Measurements from ENCODE around the gene STK31.
"Not testable (repeated sequence)": the region's sequence is repeated elsewhere in the genome, so short reads cannot be mapped to it uniquely, and the experiment has no call there.

Gene STK31

GRCh38 chr7:23713285-23714149 is 3.5 kb downstream of the STK31 start:
- DNase-seq (ENCODE audit: low spot score): no peak

- no peak for DNase-seq (ENCODE audit: low spot score)
Observed at GRCh38 chr7:23714150-23714464, 4.1 kb downstream of the STK31 start.

- DNase-seq (ENCODE audit: low spot score): no peak
Observed at GRCh38 chr7:23714579-23714978, 4.6 kb downstream of the STK31 start.

DNA sequence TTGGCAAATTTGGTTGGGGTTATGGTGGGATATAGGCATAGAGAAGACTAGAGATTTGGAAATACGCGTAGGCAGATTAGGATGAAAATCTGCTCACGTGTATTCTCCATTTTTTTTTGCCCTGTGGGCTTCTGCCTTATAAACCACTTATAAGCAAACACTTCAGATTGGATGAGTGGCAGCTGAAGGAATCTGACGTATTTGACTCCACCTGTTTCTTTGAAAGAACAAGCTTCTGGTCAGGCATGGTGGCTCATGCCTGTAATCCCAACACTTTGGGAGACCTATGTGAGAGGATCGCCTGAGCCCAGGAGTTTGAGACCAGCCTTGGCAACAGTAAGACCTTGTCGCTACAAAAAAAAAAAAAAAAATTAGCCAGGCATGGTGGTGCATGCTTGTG is 5.1 kb downstream of the STK31 start:
- no peak for DNase-seq (ENCODE audit: low spot score)

GRCh38 chr7:23717788-23718187 is 7.8 kb downstream of the STK31 start:
- no peak for DNase-seq (ENCODE audit: low spot score)

DNA sequence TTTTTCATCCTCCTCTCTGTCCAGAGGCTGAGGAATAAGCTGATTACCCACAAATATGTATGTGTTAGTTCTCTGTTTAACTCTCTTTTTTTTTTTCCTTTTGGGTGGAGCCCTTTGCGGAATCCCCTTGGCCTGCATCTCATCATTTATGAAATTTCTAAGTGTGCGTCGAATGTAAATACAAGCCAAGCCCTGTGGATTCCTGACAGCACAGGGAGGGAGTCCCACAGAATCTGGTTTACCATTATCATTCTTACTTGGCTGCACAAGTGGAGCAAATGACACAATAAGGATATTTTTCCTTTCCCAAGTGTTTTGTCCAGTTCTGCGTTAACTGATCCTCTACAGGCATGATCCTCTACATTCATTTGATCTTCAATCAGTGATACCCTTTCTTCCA is 11.4 kb downstream of the STK31 start:
- DNase-seq (ENCODE audit: low spot score): no peak

DNA sequence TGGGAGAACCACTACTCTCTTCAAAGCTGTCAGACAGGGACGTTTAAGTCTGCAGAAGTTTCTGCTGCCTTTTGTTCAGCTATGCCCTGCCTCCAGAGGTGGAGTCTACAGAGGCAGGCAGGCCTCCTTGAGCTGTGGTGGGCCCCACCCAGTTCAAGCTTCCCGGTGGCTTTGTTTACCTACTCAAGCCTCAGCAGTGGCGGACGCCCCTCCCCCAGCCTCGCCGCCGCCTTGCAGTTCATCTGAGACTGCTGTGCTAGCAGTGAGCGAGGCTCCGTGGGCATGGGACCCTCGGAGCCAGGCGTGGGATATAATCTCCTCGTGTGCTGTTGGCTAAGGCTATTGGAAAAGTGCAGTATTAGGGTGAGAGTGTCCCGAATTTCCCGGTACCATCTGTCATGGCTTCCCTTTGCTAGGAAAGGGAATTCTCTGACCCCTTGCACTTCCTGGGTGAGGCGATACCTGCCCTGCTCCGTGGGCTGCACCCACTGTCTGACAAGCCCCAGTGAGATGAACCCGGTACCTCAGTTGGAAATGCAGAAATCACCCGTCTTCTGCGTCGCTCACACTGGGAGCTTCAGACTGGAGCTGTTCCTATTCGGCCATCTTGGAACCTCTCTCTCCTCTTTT is 12.7 kb downstream of the STK31 start:
- not testable (repeated sequence) for DNase-seq (ENCODE audit: low spot score)

DNA sequence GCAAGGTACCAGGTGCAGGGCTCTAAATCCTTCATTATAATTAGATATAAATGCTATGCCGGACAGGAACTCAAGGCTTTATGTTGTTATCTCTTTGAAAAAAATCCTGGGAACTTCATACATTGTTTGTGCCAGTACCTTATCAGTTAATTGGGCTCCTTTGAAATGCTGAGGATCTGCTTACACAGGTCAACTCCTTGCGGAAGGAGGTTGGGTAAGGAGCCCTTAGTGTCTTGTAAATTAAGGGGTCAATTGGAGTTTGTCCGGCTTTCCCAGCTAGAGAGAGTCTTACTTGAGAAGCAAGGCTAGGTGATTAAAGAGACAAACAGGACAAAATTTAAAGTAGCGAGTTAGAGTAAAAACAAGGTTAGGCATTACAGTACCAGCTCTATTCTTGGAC is 14.1 kb downstream of the STK31 start:
- DNase-seq (ENCODE audit: low spot score): not testable (repeated sequence)

- DNase-seq (ENCODE audit: low spot score): no peak
Observed at GRCh38 chr7:23742051-23742450, 32.0 kb downstream of the STK31 start.

DNA sequence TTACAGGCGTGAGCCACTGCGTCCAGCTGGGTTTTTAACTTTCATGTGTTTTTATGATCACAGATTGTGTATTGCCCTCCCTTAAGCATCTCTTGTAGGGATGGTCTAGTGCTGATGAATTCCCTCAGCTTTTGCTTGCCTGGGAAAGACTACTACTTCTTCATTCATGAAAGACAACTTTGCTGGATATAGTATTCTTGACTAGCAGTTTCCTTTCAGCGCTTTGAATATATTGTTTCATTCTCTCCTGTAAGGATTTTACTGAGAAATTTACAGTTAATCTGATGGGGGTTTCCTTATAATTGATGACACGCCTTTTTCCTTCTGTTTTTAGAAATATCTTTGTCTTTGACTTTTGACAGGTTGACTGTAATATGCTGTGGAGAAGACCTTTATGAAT is 33.2 kb downstream of the STK31 start:
- DNase-seq (ENCODE audit: low spot score): no peak

GRCh38 chr7:23746629-23747028 is 36.6 kb downstream of the STK31 start:
- DNase-seq (ENCODE audit: low spot score): no peak

DNA sequence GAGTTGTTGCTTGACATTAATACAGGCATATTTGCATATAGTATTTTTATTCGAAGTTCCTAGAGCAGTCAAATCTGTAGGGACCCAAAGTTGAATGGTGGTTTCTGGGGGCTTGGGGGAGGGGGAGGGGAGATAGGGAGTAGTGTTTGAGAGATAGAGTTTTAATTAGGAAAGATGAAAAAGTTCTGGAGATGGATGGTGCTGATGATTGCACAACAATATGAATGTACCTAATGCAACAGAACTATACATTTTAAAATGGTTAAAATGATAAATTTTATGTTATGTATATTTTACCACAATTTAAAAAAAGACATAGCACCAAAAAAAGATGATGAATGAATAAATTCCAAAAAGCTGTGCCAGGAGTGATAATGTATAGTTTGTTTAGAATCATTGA is 41.8 kb downstream of the STK31 start:
- DNase-seq (ENCODE audit: low spot score): no peak

GRCh38 chr7:23758839-23759238 is 48.8 kb downstream of the STK31 start:
- not testable (repeated sequence) for DNase-seq (ENCODE audit: low spot score)

DNA sequence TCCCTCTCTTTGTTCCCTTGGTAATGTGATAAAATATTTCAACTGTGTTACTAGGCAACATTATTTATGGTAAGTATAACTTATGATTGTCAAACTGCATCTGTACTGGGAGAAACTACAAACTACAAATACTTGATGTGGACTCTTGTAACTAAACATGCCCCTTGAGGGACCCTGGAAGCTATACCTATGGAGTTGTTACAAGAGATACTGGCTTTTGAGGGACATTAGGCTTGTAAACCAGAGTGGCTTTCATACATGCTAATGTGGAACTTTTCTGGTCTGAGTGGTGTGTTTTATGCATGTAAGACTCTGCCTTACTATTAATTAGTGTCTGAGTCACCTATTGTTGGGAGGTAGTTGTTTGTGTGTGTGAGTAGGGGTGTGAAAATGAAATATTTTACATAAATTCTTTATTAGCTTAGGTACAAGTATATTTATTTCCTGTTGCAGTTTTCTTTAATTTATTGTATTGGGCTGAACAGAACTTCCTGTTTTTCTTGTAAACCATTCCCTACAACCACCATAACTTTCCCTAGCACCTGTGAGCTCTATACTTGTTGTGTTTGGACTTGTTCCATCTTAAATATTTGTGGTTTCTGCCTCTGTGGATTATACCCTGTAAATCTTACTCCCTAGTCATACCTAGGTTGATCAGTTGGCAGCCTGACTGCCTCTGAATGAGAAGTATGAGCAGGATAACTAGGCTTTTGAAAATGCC is 49.8 kb downstream of the STK31 start:
- DNase-seq (ENCODE audit: low spot score): no peak

DNA sequence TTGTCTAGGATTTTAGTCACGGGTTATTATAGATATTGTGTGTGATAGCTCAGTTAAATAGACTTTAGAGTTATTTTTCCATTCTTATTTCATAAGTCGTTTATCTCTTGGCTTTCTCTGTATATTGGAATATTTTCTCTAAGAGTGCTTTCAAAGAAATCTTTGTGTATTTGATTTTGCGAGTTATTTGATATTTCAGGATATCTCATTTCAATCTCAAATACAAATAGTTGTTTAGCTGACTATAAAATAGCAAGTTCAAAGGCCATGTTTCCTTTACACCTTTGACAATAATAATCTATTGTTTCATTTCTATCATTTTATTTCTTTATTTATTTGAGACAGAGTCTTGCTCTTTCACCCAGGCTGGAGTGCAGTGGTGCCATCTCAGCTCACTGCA is 55.9 kb downstream of the STK31 start:
- no peak for DNase-seq (ENCODE audit: low spot score)

DNA sequence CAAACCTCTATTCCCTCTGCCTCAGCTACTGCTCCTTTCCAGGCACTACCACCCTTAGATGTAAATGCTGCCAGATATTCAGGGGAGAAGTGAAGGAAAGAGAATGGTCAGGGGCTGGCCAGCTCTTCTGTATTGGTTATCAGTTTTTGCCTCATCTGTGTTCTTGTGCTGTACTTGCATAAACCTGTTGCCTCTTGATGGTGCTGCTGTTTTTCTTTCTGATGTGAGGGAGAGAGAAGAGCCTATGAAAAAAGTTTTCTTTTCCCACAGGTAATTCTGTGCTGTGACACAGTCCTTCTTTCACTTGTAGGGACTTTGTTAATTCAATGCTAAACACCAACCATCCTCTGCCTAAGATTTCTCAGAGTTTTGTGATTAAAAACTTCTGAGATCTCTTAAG is 57.5 kb downstream of the STK31 start:
- DNase-seq (ENCODE audit: low spot score): no peak

GRCh38 chr7:23768022-23768421 is 58.0 kb downstream of the STK31 start:
- DNase-seq (ENCODE audit: low spot score): no peak

DNA sequence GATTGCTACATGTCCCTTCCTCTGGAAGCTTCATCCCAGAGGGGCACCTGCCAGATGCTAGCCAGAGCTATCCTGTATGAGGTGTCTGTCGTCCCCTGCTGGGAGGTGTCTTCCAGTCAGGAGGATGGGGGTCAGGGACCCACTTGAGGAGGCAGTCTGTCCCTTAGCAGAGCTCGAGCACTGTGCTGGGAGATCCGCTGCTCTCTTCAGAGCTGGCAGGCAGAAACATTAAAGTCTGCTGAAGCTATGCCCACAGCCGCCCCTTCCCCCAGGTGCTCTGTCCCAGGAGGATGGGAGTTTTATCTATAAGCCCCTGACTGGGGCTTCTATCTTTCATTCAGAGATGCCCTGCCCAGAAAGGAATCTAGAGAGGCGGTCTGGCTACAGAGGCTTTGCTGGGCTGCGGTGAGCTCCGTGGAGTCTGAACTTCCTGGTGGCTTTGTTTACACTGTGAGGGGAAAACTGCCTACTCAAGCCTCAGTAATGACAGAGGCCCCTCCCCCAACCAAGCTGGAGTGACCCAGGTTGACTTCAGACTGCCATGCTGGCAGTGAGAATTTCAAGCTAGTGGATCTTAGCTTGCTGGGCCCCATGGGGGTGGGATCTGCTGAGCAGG is 69.3 kb downstream of the STK31 start:
- not testable (repeated sequence) for DNase-seq (ENCODE audit: low spot score)

DNA sequence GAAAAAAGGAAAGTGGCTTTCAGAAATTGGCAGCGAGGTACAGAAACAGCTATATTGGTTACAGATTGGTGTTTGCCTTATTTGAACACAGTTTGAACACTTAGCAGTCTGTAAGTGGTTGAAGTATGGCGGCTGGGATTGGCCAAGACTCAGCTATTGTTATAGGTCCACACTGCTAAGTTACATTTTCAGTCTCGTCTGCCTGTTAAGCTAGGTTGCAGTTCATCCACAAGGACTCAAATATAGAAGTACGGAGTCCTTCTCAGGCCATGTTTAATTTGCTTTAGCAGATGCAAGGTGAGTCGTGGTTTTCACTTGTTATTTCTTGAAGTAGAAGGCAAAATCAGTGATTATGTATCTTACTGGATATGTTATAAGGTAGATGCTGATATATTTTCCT is 73.1 kb downstream of the STK31 start:
- no peak for DNase-seq (ENCODE audit: low spot score)

DNA sequence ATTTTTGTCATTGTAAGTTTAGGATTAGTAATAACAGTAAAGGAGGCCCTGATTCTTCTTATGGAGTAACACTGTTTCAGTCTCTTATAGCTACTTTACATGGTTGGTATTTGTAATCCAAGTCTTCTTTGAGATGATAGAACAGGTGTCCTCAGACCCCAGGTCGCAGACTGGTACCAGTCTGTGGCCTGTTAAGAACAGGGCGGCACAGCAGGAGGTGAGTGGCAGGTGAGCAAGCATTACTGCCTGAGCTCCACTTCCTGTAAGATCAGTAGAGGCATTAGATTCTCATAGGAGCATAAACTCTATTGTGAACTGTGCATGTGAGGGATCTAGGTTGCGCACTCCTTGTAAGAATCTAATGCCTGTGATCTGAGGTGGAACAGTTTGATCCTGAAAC is 77.3 kb downstream of the STK31 start:
- DNase-seq (ENCODE audit: low spot score): no peak

GRCh38 chr7:23788843-23789242 is 78.8 kb downstream of the STK31 start:
- no peak for DNase-seq (ENCODE audit: low spot score)

DNA sequence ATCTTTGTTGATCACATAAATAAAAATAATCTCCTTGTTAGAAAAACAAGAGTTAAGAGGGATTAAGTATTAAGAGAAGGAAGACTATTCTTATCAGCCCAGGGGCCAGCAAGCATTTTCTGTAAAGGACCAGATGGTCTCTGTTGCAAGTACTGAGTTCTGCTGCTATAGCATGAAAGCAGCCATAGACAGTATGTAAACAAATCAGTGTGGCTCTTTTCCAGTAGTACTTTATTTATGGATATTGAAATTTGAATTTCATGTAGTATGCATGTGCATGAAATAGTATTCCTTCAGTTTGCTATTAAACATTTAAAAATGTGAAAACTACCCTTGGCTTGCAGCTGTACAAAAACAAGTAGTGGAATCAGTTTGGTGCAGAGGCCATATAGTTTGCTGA is 81.7 kb downstream of the STK31 start:
- DNase-seq (ENCODE audit: low spot score): no peak
